ENCODE data around the gene HLA-DOA. TPM values are rescaled to one million over a fixed set of nuclear protein-coding genes. Genes with fewer than 3 reads are reported as not detected.

The HLA-DOA gene
- under 0.01 TPM in 1 of 2 replicates, not detected in the other for total RNA-seq

GRCh38 chr6:33008944-33009861 lies at the start of gene HLA-DOA:
TSS of gene HLA-DOA (minus strand) at chr6:33009591.

GRCh38 chr6:32968093-32968866 lies 41.1 kb downstream of the HLA-DOA start, which contains the start of gene BRD2:
TSS of gene BRD2 (plus strand) at chr6:32968594. CDS start at chr6:32972899, 4,305 bp downstream.

Other genes with a start within 250 kb of the HLA-DOA start
- not detected in 2 replicates for gene HLA-DQB2, start 246.1 kb downstream of the HLA-DOA start, total RNA-seq
- gene HLA-DOB, start 192.6 kb downstream of the HLA-DOA start, total RNA-seq, result 0.29 TPM in 1 of 2 replicates, not detected in the other
- 24.3 and 29.1 TPM in 2 replicates for gene TAP2, start 170.9 kb downstream of the HLA-DOA start, total RNA-seq
- gene PSMB8, start 165.5 kb downstream of the HLA-DOA start, total RNA-seq, result 54.6 and 59.8 TPM in 2 replicates
- gene TAP1, start 155.9 kb downstream of the HLA-DOA start, total RNA-seq, result 40.3 and 73.8 TPM in 2 replicates
- 37.2 and 42.3 TPM in 2 replicates for gene PSMB9, start 155.4 kb downstream of the HLA-DOA start, total RNA-seq
- gene HLA-DMB, start 68.6 kb downstream of the HLA-DOA start, total RNA-seq, result 0.50 and 1.5 TPM in 2 replicates
- 4.7 and 14.1 TPM in 2 replicates for gene HLA-DMA, start 56.5 kb downstream of the HLA-DOA start, total RNA-seq
- 102 and 104 TPM in 2 replicates for gene BRD2, start 41.0 kb downstream of the HLA-DOA start, total RNA-seq
- gene HLA-DPA1, start 64.1 kb upstream of the HLA-DOA start, total RNA-seq, result 1.7 and 2.8 TPM in 2 replicates
- 1.8 and 10.0 TPM in 2 replicates for gene HLA-DPB1, start 66.4 kb upstream of the HLA-DOA start, total RNA-seq
- 0.15 and 1.2 TPM in 2 replicates for gene COL11A2, start 182.9 kb upstream of the HLA-DOA start, total RNA-seq
- gene RXRB, start 191.1 kb upstream of the HLA-DOA start, total RNA-seq, result 28.2 and 36.4 TPM in 2 replicates
- 126 and 152 TPM in 2 replicates for gene SLC39A7, start 191.3 kb upstream of the HLA-DOA start, total RNA-seq
- gene HSD17B8, start 195.1 kb upstream of the HLA-DOA start, total RNA-seq, result 11.1 and 11.6 TPM in 2 replicates
- 31.4 and 52.9 TPM in 2 replicates for gene RING1, start 198.9 kb upstream of the HLA-DOA start, total RNA-seq

Data from smooth muscle cell of trachea (primary cell).